Stimulated activated memory B cell treated with anti-CD40 and anti-IgM and Interleukin-4, amounts not matched to agents 10 μg/mL and 1 μg/mL and 100 μg/mL, for 72 hours (primary cell): ENCODE results near the gene RAPGEF1.
A peak's percentile ranks its signal among the peaks of the same experiment; 100 is the strongest.
"Not testable (repeated sequence)": the region's sequence is repeated elsewhere in the genome, so short reads cannot be mapped to it uniquely, and the experiment has no call there.

ENCODE experiments used
- ATAC-seq: fragments of 150-1000 bp; cut with Tn5 transposase; 2 replicates; pipeline ENCODE4 v1.10.0; 2021
- H3K27ac Mint-ChIP-seq: one replicate; pipeline ENCODE4 v1.8.0; 2022; ENCODE audit warnings: mild to moderate bottlenecking, mixed read lengths
- H3K27me3 Mint-ChIP-seq: one replicate; pipeline ENCODE4 v1.8.0; 2022; ENCODE audit warnings: mixed read lengths
- H3K36me3 Mint-ChIP-seq: one replicate; pipeline ENCODE4 v1.8.0; 2022; ENCODE audit warnings: mixed read lengths
- H3K4me1 Mint-ChIP-seq: one replicate; pipeline ENCODE4 v1.8.0; 2022; ENCODE audit warnings: mixed read lengths
- H3K4me3 Mint-ChIP-seq: one replicate; pipeline ENCODE4 v1.8.0; 2022; ENCODE audit warnings: mild to moderate bottlenecking, moderate library complexity, mixed read lengths
- H3K9me3 Mint-ChIP-seq: one replicate; pipeline ENCODE4 v1.8.0; 2022; ENCODE audit warnings: mixed read lengths

The RAPGEF1 gene

GRCh38 chr9:131657456-131657855 lies 82.4 kb downstream of the RAPGEF1 start:
- peak overlapping the region; percentile 91 for H3K27ac Mint-ChIP-seq
- peak overlapping the region; percentile 66 for H3K4me3 Mint-ChIP-seq
- H3K4me1 Mint-ChIP-seq: peaks cover 92% of the 10 kb centered on the region
- peaks cover 47% of the 10 kb centered on the region for H3K36me3 Mint-ChIP-seq
- ATAC-seq: peak; percentile 58
- no peaks in the 10 kb centered on the region for H3K27me3 Mint-ChIP-seq
- H3K9me3 Mint-ChIP-seq: no peaks in the 10 kb centered on the region

- peak; percentile 6 for ATAC-seq
- no peaks in the 10 kb centered on the region for H3K9me3 Mint-ChIP-seq
- peaks cover 42% of the 10 kb centered on the region for H3K36me3 Mint-ChIP-seq
- peak overlapping the region; percentile 91 for H3K27ac Mint-ChIP-seq
- no peaks in the 10 kb centered on the region for H3K27me3 Mint-ChIP-seq
- peaks cover 88% of the 10 kb centered on the region for H3K4me1 Mint-ChIP-seq
- peak overlapping the region; percentile 47 for H3K4me3 Mint-ChIP-seq
These were observed 82.9 kb downstream of the RAPGEF1 start for GRCh38 chr9:131657037-131657377.

- peaks cover 88% of the 10 kb centered on the region for H3K4me1 Mint-ChIP-seq
- H3K9me3 Mint-ChIP-seq: no peaks in the 10 kb centered on the region
- no peaks in the 10 kb centered on the region for H3K27me3 Mint-ChIP-seq
- peak overlapping the region; percentile 91 for H3K27ac Mint-ChIP-seq
- peaks cover 39% of the 10 kb centered on the region for H3K36me3 Mint-ChIP-seq
- peak; percentile 98 for ATAC-seq
- H3K4me3 Mint-ChIP-seq: peak overlapping the region; percentile 72
These were observed 83.4 kb downstream of the RAPGEF1 start for GRCh38 chr9:131656356-131657036.

GRCh38 chr9:131654369-131654768 lies 85.5 kb downstream of the RAPGEF1 start:
- peak overlapping the region; percentile 91 for H3K27ac Mint-ChIP-seq
- ATAC-seq, H3K27me3 Mint-ChIP-seq, H3K9me3 Mint-ChIP-seq, H3K4me3 Mint-ChIP-seq: not testable (repeated sequence)
- peaks cover 89% of the 10 kb centered on the region for H3K4me1 Mint-ChIP-seq
- peaks cover 49% of the 10 kb centered on the region for H3K36me3 Mint-ChIP-seq

DNA sequence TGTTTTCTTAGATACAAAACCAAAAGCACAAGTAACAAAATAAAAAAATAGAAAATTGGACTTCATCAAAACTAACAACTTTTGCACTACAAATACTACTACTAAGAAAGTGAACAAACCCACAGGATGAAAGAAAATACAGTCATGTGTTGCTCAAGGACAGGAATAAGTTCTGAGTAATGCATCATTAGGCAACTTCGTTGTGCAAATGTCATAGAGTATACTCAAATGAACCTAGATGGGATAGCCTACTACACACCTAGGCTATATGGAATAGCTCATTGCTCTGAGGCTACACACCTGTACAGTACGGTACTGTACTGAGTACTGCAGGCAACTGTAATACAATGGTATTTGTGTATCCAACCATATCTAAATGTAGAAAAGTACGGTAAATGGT lies 88.3 kb downstream of the RAPGEF1 start:
- H3K27ac Mint-ChIP-seq: peak overlapping the region; percentile 75

GRCh38 chr9:131651160-131651559 lies 88.7 kb downstream of the RAPGEF1 start:
- H3K4me1 Mint-ChIP-seq: peaks cover 66% of the 10 kb centered on the region
- no peaks in the 10 kb centered on the region for H3K9me3 Mint-ChIP-seq
- H3K27ac Mint-ChIP-seq: peak overlapping the region; percentile 75
- H3K27me3 Mint-ChIP-seq: no peaks in the 10 kb centered on the region
- ATAC-seq: no peak
- no peak overlapping the region for H3K4me3 Mint-ChIP-seq
- H3K36me3 Mint-ChIP-seq: peaks cover 54% of the 10 kb centered on the region

More for the DNA sequence above, 88.3 kb downstream of the RAPGEF1 start:
- Mint-ChIP-seq H3K27me3 (no peaks in the 10 kb centered on the region), H3K36me3 (peaks cover 52% of the 10 kb centered on the region), H3K4me1 (peaks cover 66% of the 10 kb centered on the region), H3K4me3 (no peak overlapping the region), H3K9me3 (no peaks in the 10 kb centered on the region)
- ATAC-seq: no peak

- no peak for ATAC-seq
- peaks cover 55% of the 10 kb centered on the region for H3K36me3 Mint-ChIP-seq
- H3K4me3 Mint-ChIP-seq: no peak overlapping the region
- peak overlapping the region; percentile 75 for H3K27ac Mint-ChIP-seq
- no peaks in the 10 kb centered on the region for H3K9me3 Mint-ChIP-seq
- peaks cover 66% of the 10 kb centered on the region for H3K4me1 Mint-ChIP-seq
- H3K27me3 Mint-ChIP-seq: no peaks in the 10 kb centered on the region
These were observed 89.6 kb downstream of the RAPGEF1 start for GRCh38 chr9:131650254-131650653.

GRCh38 chr9:131649646-131650045 lies 90.2 kb downstream of the RAPGEF1 start:
- Mint-ChIP-seq H3K27ac (peak overlapping the region; percentile 75), H3K36me3 (peaks cover 53% of the 10 kb centered on the region), H3K4me1 (peaks cover 66% of the 10 kb centered on the region), H3K4me3 (no peak overlapping the region), H3K27me3 (no peaks in the 10 kb centered on the region), H3K9me3 (no peaks in the 10 kb centered on the region)
- no peak for ATAC-seq

DNA sequence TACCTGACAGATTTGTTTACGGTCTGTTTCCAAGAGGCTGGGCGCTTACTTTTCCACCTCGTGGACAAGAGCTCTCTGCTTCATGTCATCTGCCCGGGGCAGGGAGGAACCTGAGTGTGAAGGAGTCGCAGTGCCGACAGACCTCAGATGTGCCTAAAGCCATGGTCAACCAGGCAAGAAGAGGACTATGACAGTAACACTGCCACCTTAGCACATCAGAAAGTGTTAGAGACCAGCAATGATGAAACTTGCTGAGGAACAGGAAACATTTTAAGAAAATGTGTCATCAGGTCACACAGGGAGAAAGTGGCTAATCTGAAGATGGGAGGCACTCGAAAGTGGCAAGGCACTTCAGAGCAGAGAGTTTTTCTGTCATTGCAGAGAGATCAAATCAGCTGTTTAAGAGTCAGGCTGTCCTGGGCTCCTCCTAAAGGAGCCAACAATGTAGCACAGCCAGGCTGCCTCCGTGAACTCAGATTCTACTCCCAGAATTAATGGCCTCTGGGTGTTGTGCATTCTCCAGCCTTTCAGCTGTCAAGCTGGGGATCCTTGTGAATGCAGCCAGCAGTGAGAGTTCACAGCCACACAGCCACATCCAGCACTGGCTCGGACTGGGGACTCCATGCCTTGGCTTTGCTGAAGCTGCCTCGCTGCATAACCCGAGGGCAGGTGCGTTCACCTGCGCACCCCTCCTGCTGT lies 94.6 kb downstream of the RAPGEF1 start:
- no peaks in the 10 kb centered on the region for H3K9me3 Mint-ChIP-seq
- H3K4me3 Mint-ChIP-seq: no peak overlapping the region
- peaks cover 73% of the 10 kb centered on the region for H3K4me1 Mint-ChIP-seq
- peak overlapping the region; percentile 94 for H3K27ac Mint-ChIP-seq
- ATAC-seq: peak; percentile 60
- peaks cover 66% of the 10 kb centered on the region for H3K36me3 Mint-ChIP-seq
- no peaks in the 10 kb centered on the region for H3K27me3 Mint-ChIP-seq

- no peaks in the 10 kb centered on the region for H3K9me3 Mint-ChIP-seq
- peak overlapping the region; percentile 77 for H3K4me3 Mint-ChIP-seq
- ATAC-seq: peak; percentile 92
- peaks cover 81% of the 10 kb centered on the region for H3K36me3 Mint-ChIP-seq
- peaks cover 78% of the 10 kb centered on the region for H3K4me1 Mint-ChIP-seq
- peak overlapping the region; percentile 94 for H3K27ac Mint-ChIP-seq
- no peaks in the 10 kb centered on the region for H3K27me3 Mint-ChIP-seq
These were observed 97.3 kb downstream of the RAPGEF1 start for GRCh38 chr9:131642496-131643083.

DNA sequence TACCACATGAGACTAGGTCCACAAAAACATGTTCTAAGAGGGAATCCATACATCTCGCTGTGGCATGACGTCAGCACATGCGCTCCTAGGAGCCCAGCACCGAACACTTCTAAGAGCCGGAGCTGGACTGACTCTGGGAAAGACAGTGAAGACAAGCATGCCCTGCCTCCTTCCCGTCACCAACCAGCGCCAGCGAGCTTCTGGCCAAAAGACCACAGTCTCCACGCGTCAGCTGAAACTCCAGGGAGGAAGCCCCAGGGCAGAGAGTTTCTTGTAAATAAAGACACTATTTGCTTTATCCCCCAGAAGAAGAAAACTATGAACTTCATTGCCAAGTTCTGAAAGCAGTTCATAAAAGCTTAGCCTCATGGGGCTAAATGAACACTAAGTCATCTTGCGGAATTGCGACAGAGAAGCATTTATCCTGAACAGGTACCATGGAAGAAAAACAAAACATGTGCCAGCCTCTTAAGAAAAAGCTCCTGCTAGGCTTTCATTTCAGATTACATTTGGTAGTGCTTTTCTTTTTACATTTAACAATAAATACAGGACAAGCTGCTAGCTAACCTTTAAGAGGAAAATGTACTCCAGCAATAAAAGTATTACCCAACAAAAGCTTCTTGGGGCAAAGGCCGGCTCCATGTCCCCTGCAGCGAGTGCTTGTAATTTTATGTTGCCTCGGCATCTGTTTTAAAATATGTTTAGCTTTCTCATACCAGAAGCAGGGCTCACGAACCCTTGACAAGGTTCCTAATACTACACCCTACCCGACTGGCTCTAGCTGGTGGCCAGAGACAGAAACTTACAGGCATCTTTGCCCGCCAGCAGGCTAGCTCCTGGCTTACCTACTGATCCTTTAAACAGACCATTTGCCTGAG lies 98.0 kb downstream of the RAPGEF1 start:
- Mint-ChIP-seq H3K27ac (peak overlapping the region; percentile 94), H3K36me3 (peaks cover 81% of the 10 kb centered on the region), H3K4me1 (peaks cover 76% of the 10 kb centered on the region), H3K9me3 (no peaks in the 10 kb centered on the region), H3K27me3 (no peaks in the 10 kb centered on the region), H3K4me3 (peak overlapping the region; percentile 18)
- no peak for ATAC-seq

DNA sequence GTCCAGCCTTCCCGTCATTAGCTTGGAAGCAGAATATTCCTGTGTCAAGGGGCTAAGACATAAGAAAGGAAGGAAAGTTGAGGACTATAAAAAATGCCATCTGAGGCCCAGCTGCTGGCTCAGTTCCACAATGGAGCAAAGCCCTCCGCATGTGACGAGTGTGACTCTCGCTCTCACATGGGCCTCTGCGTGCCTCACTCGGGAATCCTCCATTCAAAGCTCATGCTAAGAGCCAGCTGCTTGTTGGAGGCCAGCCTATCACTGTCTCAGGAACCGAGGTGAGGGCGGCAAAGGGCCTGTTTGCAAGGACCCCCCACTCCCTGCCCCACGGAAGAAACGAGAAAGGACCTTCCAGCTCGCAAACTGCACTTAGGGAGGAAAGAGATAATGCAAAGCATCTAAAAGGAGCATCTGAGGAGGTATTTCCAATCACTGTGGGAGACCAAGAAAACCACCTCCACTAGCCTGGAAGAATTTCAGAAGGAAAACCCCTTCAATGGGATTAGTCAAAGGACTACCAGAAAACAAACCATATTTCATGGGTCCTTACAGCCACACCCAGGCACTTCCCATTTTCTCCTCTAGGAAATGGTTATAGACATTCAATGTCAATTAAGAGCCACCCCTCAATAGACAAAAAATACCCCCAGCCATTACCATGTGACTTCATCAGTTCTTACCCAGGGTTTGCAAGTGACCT lies 99.3 kb downstream of the RAPGEF1 start:
- H3K4me1 Mint-ChIP-seq: peaks cover 76% of the 10 kb centered on the region
- H3K36me3 Mint-ChIP-seq: peaks cover 78% of the 10 kb centered on the region
- no peak overlapping the region for H3K4me3 Mint-ChIP-seq
- H3K27me3 Mint-ChIP-seq: no peaks in the 10 kb centered on the region
- H3K9me3 Mint-ChIP-seq: no peaks in the 10 kb centered on the region
- peak overlapping the region; percentile 94 for H3K27ac Mint-ChIP-seq
- ATAC-seq: no peak

DNA sequence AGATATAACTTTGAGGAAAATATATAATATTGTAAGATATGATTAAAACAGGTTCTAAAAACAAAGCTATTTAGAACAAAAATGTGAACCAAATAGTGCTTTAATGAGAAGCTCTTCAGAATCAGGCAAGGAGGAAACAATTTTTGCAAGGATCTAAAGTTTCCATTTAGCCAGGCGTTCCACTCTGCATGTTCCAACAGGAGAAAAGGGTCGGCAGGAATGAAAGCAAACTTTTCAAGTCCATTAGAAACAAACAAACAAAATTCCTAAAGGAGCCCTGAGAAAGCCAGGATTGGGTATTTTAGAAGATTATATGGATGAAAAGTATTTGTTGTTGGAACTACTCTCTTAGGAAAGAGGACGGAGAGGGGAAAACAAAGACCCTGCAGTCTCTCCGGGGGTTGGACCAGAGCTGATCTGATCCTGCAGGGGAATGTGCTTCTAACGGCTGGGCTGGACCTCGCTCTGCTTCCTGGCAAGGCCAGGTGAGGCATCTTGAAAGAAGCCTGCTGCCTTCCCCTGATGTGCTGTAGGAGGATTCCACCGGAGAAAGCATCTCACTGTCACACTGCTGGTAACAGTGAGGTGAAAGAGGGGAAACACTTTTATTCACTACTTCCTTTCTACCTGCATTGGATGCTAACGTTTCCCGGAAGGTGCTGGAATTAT lies 100.0 kb downstream of the RAPGEF1 start:
- Mint-ChIP-seq H3K4me1 (peaks cover 76% of the 10 kb centered on the region), H3K36me3 (peaks cover 81% of the 10 kb centered on the region), H3K27ac (peak overlapping the region; percentile 94)

DNA sequence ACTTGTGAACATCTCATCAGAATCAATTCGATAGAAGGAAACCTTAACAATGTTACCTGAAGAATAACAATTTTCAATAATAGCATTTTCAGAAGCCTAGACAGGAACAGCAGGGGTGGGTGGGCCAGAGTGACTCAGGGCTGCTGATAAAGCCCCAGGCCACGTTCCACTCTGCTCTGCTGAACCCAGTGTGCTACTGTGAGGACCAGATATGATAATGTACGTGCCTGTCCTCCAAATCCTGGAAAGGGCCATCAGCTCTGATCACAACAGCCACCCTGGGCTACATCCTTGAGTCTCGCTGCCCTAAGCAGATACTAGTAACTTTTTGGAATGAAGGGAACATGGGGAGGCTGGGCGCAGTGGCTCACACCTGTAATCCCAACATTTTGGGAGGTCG lies 103.3 kb downstream of the RAPGEF1 start:
- Mint-ChIP-seq H3K4me1 (peaks cover 64% of the 10 kb centered on the region), H3K36me3 (peaks cover 92% of the 10 kb centered on the region), H3K27ac (peak overlapping the region; percentile 99), H3K9me3 (no peaks in the 10 kb centered on the region), H3K27me3 (no peaks in the 10 kb centered on the region), H3K4me3 (no peak overlapping the region)
- no peak for ATAC-seq

More for the DNA sequence above, 100.0 kb downstream of the RAPGEF1 start:
- H3K9me3 Mint-ChIP-seq: no peaks in the 10 kb centered on the region
- no peak for ATAC-seq
- no peak overlapping the region for H3K4me3 Mint-ChIP-seq
- no peaks in the 10 kb centered on the region for H3K27me3 Mint-ChIP-seq
